MG63 (cell line): ENCODE results near the gene R3HDML. TPM values are rescaled to one million over a fixed set of nuclear protein-coding genes. Genes with fewer than 3 reads are reported as not detected.
A peak's percentile ranks its signal among the peaks of the same experiment; 100 is the strongest.
"Not testable (repeated sequence)": the region's sequence is repeated elsewhere in the genome, so short reads cannot be mapped to it uniquely, and the experiment has no call there.

ENCODE experiments used
- DNase-seq: peaks from one replicate; pipeline ENCODE4 v3.0.0-alpha.2; 2020
- H3K27me3 ChIP-seq: fragments of 250-450 bp; sonication (Bioruptor Pico); 2 replicates; pipeline ENCODE4 v1.5.1; 2020; ENCODE audit warnings: mild to moderate bottlenecking, moderate library complexity
- H3K36me3 ChIP-seq: fragments of 250-450 bp; sonication (Bioruptor Pico); 2 replicates; pipeline ENCODE4 v1.5.1; 2020; ENCODE audit warnings: mild to moderate bottlenecking, moderate library complexity
- H3K4me3 ChIP-seq: fragments of 250-450 bp; sonication (Bioruptor Pico); 2 replicates; pipeline ENCODE4 v1.5.1; 2020; ENCODE audit warnings: mild to moderate bottlenecking, moderate library complexity
- H3K9me3 ChIP-seq: fragments of 250-450 bp; sonication (Bioruptor Pico); 2 replicates; pipeline ENCODE4 v1.5.1; 2020; ENCODE audit warnings: mild to moderate bottlenecking, moderate library complexity
- total RNA-seq: library from RNA; depleted of rRNA; stranded (reverse); fragments of >200 nt; shearing (Covaris generic); gene quantifications from 2 replicates; pipeline ENCODE4 v1.2.3, GENCODE V29; 2014; ENCODE audit warnings: low replicate concordance

Gene R3HDML
- total RNA-seq, 1 experiment from 2014 or later: not detected

DNA sequence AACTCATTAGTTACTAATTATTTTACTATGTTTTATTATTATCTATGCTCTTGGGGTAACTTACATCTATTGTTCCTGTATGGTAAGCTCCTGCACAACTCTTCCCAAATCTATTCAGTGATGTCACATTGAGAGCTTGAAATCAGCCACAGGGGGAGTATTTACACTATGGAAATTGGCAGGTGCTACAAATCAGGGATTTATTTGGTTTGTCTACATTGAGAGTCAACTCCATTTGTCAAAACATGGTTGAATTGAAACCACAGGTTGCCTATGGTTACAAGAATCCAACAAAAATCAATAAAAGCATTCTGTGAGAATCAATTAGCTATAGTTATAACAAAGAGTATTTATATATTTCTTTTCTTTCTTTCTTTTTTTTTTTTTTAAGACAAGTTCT is 22.0 kb upstream of the R3HDML start:
- Histone ChIP-seq H3K36me3 (no peaks in the 10 kb centered on the region), H3K4me3 (no peak overlapping the region)
- no peak for DNase-seq

GRCh38 chr20:44319839-44320422 is 16.9 kb upstream of the R3HDML start:
- H3K36me3 ChIP-seq: no peaks in the 10 kb centered on the region
- H3K27me3 ChIP-seq: no peaks in the 10 kb centered on the region
- peaks cover 6% of the 10 kb centered on the region for H3K9me3 ChIP-seq
- no peak overlapping the region for H3K4me3 ChIP-seq
- no peak for DNase-seq

More for the DNA sequence above, 22.0 kb upstream of the R3HDML start:
- Histone ChIP-seq H3K9me3 (peaks cover 2% of the 10 kb centered on the region), H3K27me3 (no peaks in the 10 kb centered on the region)

- no peak overlapping the region for H3K4me3 ChIP-seq
- H3K9me3 ChIP-seq: peaks cover 5% of the 10 kb centered on the region; the same call in 1 of the 2 replicates
- no peaks in the 10 kb centered on the region for H3K36me3 ChIP-seq
- H3K27me3 ChIP-seq: no peaks in the 10 kb centered on the region
- DNase-seq: peak; percentile 98
These were observed 12.5 kb upstream of the R3HDML start for GRCh38 chr20:44324343-44324742.

GRCh38 chr20:44326391-44327159 is 10.3 kb upstream of the R3HDML start:
- H3K27me3 ChIP-seq: no peaks in the 10 kb centered on the region
- no peak overlapping the region for H3K4me3 ChIP-seq
- H3K9me3 ChIP-seq: no peaks in the 10 kb centered on the region
- no peaks in the 10 kb centered on the region for H3K36me3 ChIP-seq
- no peak for DNase-seq

GRCh38 chr20:44327748-44328147 is 9.1 kb upstream of the R3HDML start:
- not testable (repeated sequence) for DNase-seq, H3K36me3 ChIP-seq, H3K27me3 ChIP-seq, H3K9me3 ChIP-seq, H3K4me3 ChIP-seq

DNA sequence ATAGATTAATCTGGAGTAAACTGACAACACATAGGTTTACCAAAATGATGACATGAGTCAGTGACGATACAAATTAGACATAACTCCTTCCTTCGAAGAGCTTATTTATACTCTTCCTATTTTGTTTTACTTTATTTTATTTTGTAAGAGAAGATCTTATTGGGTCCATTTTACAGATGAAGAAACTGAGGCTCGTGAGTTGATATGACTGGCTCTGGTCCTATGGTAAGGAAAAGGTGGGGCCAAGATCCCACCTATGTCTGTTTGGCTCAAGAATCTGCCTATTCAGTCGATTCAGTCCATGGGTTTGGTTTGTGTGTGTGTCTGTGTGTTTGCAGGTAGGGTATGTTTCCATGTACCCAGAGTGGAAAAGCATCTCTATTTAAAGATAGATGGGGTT is 8.4 kb upstream of the R3HDML start:
- H3K9me3 ChIP-seq: no peaks in the 10 kb centered on the region
- H3K27me3 ChIP-seq: no peaks in the 10 kb centered on the region
- no peak overlapping the region for H3K4me3 ChIP-seq
- H3K36me3 ChIP-seq: no peaks in the 10 kb centered on the region
- DNase-seq: no peak

DNA sequence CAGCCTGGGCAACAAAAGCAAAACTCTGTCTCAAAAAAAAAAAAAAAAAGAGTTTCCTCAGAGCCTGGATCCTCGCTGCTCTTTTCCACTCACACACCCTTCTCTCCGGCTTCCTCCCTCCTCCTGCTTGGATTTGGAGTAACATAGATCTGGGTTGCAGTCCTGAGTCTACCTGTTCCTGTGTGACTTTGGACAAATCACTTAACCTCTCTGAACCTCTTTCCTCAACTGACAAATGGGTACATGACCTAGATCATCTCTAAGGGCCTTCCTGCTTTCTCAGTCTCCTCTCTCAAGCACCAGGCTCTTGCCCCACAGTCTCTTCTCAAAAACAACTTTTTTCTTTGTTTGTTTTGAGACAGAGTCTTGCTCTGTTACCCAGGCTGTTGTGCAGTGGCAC is 5.6 kb upstream of the R3HDML start:
- H3K36me3 ChIP-seq: no peaks in the 10 kb centered on the region
- no peak for DNase-seq
- H3K9me3 ChIP-seq: no peaks in the 10 kb centered on the region
- no peaks in the 10 kb centered on the region for H3K27me3 ChIP-seq
- no peak overlapping the region for H3K4me3 ChIP-seq

GRCh38 chr20:44334306-44334705 is 2.5 kb upstream of the R3HDML start:
- Histone ChIP-seq H3K36me3 (no peaks in the 10 kb centered on the region), H3K27me3 (no peaks in the 10 kb centered on the region), H3K9me3 (no peaks in the 10 kb centered on the region), H3K4me3 (no peak overlapping the region)
- no peak for DNase-seq

- no peaks in the 10 kb centered on the region for H3K9me3 ChIP-seq
- H3K27me3 ChIP-seq: no peaks in the 10 kb centered on the region
- DNase-seq: no peak
- no peaks in the 10 kb centered on the region for H3K36me3 ChIP-seq
- H3K4me3 ChIP-seq: no peak overlapping the region
These were observed 2.1 kb upstream of the R3HDML start for GRCh38 chr20:44334709-44335108.

DNA sequence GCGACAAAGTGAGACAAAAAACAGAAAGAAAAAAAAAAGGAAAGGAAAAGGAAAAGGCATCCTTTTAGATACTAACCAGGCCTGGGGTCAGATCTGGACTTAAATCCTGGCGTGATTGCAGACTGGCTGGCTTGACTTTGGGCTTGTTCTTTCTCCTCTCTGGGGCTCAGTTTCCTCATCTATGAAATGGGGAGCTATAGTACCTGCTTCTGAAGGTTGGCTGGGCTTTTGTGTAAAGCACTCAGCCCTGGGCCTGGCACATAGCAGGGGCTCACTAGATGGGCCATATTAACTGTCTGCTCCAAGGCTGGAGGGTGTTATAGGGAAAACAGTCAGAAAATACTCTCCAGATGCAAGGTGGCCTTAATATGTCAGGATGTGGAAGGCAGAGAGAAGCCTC is 1.2 kb upstream of the R3HDML start:
- H3K36me3 ChIP-seq: no peaks in the 10 kb centered on the region
- H3K27me3 ChIP-seq: no peaks in the 10 kb centered on the region
- H3K9me3 ChIP-seq: no peaks in the 10 kb centered on the region
- DNase-seq: no peak
- H3K4me3 ChIP-seq: no peak overlapping the region

- Histone ChIP-seq H3K9me3 (no peaks in the 10 kb centered on the region), H3K27me3 (no peaks in the 10 kb centered on the region), H3K4me3 (no peak overlapping the region), H3K36me3 (no peaks in the 10 kb centered on the region)
- no peak for DNase-seq
These were observed 757 bp upstream of the R3HDML start for GRCh38 chr20:44336086-44336485.

DNA sequence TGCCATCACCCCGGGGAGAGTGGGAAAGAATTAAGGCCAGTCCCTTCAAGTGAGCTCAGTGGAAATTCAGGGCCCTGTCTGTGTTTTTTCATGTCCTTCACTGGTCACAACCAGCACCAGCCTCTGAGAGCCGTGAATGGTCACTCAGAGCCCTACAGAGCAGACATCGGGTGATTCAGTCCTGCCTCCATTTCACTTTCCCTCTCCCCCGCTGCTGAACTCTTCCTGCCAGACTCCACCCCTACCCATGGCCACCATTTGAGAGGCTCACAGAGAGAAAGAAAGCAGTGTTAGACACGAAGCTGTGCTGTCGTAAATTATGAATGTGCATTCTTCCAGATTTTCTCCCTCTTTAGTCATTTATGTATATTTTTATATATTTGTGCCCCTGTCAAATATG is 5.4 kb downstream of the R3HDML start:
- no peak for DNase-seq
- no peaks in the 10 kb centered on the region for H3K9me3 ChIP-seq
- no peaks in the 10 kb centered on the region for H3K27me3 ChIP-seq
- no peak overlapping the region for H3K4me3 ChIP-seq
- no peaks in the 10 kb centered on the region for H3K36me3 ChIP-seq

- Histone ChIP-seq H3K36me3 (no peaks in the 10 kb centered on the region), H3K9me3 (no peaks in the 10 kb centered on the region), H3K27me3 (no peaks in the 10 kb centered on the region), H3K4me3 (no peak overlapping the region)
- DNase-seq: no peak
These were observed 6.4 kb downstream of the R3HDML start for GRCh38 chr20:44343162-44343675.

GRCh38 chr20:44344723-44345122 is 7.9 kb downstream of the R3HDML start:
- Histone ChIP-seq H3K9me3 (no peaks in the 10 kb centered on the region), H3K27me3 (no peaks in the 10 kb centered on the region), H3K36me3 (no peaks in the 10 kb centered on the region), H3K4me3 (no peak overlapping the region)
- DNase-seq: no peak

- Histone ChIP-seq H3K27me3 (no peaks in the 10 kb centered on the region), H3K9me3 (no peaks in the 10 kb centered on the region), H3K36me3 (no peaks in the 10 kb centered on the region), H3K4me3 (no peak overlapping the region)
- DNase-seq: no peak
These were observed 8.3 kb downstream of the R3HDML start for GRCh38 chr20:44345147-44345546.

DNA sequence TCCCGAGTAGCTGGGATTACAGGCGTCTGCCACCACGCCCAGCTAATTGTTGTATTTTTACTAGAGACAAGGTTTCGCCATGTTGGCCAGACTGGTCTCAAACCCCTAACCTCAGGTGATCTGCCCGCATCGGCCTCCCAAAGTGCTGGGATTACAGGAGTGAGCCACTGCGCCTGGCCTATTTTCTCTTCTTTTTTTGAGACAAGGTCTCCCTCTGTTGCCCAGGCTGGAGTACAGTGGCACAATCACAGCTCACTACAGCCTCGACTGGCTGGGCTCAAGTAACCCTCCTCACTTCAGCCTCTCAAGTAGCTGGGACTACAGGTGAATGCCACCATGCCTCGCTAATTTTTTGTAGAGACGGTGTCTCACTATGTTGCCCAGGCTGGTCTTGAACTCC is 9.1 kb downstream of the R3HDML start:
- not testable (repeated sequence) for H3K4me3 ChIP-seq, H3K36me3 ChIP-seq, DNase-seq, H3K9me3 ChIP-seq, H3K27me3 ChIP-seq

DNA sequence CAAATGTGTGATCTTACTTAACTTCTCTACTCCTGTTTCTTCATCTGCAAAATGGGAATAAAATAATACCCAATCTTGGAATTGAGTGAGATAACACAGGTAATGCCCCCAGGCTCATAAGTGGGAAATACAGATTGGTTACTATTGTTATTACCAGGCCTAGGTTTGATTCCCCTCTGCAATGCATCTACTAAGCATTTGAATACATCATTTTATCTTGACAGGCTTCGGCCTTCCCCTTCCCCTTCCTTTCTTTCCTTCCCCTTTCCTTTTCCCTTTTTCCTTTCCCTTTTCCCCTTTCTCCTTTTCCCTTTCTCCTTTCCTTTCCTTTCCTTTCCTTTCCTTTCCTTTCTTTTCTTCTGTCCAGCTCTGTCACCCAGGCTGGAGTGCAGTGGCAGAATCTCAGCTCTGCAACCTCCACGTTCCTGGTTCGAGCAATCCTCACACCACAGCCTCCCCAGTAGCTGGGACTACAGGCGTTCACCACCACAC is 11.4 kb downstream of the R3HDML start:
- Histone ChIP-seq H3K27me3 (no peaks in the 10 kb centered on the region; the same call in 1 of the 2 replicates), H3K9me3 (no peaks in the 10 kb centered on the region), H3K4me3 (no peak overlapping the region), H3K36me3 (no peaks in the 10 kb centered on the region)
- no peak for DNase-seq

- DNase-seq: no peak
- Histone ChIP-seq H3K9me3 (no peaks in the 10 kb centered on the region), H3K36me3 (no peaks in the 10 kb centered on the region), H3K27me3 (no peaks in the 10 kb centered on the region; the same call in 1 of the 2 replicates), H3K4me3 (no peak overlapping the region)
These were observed 12.5 kb downstream of the R3HDML start for GRCh38 chr20:44349349-44349748.
